Measurements from ENCODE around the gene HSF2.

DNA sequence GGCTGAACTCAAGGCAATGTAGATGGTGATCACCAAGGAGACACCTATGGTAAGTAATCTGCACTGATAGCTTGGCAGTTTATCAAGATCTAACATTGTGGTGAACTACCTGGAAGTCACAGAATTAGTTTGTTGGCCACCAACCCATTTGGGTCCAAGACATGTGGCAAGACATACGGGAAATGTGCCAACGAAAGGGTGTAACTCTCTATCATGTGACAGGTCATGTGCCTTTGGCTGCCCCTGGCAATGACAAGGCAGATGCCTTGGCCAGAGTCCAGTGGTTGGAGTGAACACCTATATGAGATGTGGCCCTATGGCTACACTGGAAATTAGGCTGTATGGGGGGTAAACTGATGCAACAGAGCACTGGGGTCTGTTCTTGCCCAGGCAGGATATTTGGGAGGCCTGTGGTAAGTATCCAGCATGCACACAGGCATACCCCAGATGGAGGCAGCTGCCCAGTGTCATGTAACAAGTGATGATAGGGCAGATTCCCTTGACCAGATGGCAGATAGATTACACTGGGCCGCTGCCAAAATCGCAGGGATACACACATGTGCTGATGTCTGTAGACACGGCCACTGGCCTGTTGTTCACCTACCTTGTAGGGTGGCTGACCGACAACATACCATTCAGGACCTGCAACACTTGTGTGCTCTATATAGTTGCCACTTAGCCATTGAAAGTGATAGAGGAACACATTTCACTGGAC, 35.5 kb upstream of the HSF2 start:
- TF ChIP-seq POLR2A (IDR thresholded peaks at IDR 0.05): no peak
- TF ChIP-seq, protein P1, sequence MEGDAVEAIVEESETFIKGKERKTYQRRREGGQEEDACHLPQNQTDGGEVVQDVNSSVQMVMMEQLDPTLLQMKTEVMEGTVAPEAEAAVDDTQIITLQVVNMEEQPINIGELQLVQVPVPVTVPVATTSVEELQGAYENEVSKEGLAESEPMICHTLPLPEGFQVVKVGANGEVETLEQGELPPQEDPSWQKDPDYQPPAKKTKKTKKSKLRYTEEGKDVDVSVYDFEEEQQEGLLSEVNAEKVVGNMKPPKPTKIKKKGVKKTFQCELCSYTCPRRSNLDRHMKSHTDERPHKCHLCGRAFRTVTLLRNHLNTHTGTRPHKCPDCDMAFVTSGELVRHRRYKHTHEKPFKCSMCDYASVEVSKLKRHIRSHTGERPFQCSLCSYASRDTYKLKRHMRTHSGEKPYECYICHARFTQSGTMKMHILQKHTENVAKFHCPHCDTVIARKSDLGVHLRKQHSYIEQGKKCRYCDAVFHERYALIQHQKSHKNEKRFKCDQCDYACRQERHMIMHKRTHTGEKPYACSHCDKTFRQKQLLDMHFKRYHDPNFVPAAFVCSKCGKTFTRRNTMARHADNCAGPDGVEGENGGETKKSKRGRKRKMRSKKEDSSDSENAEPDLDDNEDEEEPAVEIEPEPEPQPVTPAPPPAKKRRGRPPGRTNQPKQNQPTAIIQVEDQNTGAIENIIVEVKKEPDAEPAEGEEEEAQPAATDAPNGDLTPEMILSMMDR (IDR thresholded peaks at IDR 0.05 in 4 of 5, conservative IDR thresholded peaks at IDR 0.05 in 1 of 5): no peak
